ENCODE measurements around the gene CHCHD1. TPM values are rescaled to one million over a fixed set of nuclear protein-coding genes. Genes with fewer than 3 reads are reported as not detected.

Gene CHCHD1
- total RNA-seq, 4 donors from 2014 or later: 20.5 to 29.1 (median 25.0) TPM

DNA sequence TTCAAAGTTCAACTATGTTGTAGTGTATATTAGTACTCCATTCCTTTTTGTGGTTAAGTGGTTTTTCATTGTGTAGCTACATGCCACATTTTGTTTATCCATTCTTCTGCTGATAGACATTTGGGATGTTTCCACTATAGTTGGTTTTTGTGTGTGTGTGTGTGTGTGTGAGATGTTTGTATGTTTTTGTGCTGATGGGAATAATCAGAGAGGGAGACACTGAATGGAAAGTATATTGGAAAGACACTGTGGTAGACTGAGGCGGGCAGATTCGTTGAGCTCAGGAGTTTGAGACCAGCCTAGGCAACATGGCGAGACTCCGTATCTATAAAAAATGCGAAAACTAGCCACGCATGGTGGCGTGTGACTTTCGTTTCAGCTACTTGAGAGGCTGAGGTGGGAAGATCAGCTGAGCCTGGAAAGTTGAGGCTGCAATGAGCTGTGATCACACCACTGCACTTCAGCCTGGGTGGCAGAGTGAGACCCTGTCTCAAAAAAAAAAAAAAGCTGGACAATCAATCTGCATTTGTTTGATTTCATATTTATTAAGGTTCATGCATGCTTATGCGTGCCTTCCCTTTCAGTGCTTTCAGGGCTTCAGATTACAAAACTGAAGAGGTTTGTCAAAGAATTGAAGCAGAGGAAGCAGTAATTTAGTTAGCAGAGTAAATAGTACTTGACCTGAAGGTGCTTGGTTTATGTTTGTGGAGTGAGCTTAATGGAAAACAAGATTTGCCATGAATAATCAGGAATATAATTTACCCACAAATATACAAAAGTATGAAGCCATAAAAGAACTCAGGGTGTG, 22.9 kb upstream of the CHCHD1 start:
- DNase-seq (ENCODE audit: low spot score) (no peak), ATAC-seq (ENCODE audit: low FRiP score) (no peak)
- TF ChIP-seq, protein P1, sequence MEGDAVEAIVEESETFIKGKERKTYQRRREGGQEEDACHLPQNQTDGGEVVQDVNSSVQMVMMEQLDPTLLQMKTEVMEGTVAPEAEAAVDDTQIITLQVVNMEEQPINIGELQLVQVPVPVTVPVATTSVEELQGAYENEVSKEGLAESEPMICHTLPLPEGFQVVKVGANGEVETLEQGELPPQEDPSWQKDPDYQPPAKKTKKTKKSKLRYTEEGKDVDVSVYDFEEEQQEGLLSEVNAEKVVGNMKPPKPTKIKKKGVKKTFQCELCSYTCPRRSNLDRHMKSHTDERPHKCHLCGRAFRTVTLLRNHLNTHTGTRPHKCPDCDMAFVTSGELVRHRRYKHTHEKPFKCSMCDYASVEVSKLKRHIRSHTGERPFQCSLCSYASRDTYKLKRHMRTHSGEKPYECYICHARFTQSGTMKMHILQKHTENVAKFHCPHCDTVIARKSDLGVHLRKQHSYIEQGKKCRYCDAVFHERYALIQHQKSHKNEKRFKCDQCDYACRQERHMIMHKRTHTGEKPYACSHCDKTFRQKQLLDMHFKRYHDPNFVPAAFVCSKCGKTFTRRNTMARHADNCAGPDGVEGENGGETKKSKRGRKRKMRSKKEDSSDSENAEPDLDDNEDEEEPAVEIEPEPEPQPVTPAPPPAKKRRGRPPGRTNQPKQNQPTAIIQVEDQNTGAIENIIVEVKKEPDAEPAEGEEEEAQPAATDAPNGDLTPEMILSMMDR (IDR thresholded peaks at IDR 0.05): no peak

GRCh38 chr10:73759512-73760115, 22.2 kb upstream of the CHCHD1 start:
- DNase-seq (ENCODE audit: low spot score): no peak
- TF ChIP-seq, protein P1 (IDR thresholded peaks at IDR 0.05): no peak
- no peak for ATAC-seq (ENCODE audit: low FRiP score)

- TF ChIP-seq, protein P1 (IDR thresholded peaks at IDR 0.05): no peak
- DNase-seq (ENCODE audit: low spot score) (no peak), ATAC-seq (ENCODE audit: low FRiP score) (no peak)
These were observed 20.1 kb upstream of the CHCHD1 start for GRCh38 chr10:73761781-73762180.

- DNase-seq (ENCODE audit: low spot score) (no peak), ATAC-seq (ENCODE audit: low FRiP score) (no peak)
- TF ChIP-seq, protein P1 (IDR thresholded peaks at IDR 0.05): no peak
These were observed 18.9 kb upstream of the CHCHD1 start for GRCh38 chr10:73762915-73763314.

- TF ChIP-seq, protein P1 (IDR thresholded peaks at IDR 0.05): no peak
- DNase-seq (ENCODE audit: low spot score): no peak
- ATAC-seq (ENCODE audit: low FRiP score): no peak
These were observed 18.5 kb upstream of the CHCHD1 start for GRCh38 chr10:73763343-73763742.

- ATAC-seq (ENCODE audit: low FRiP score) (no peak), DNase-seq (ENCODE audit: low spot score) (no peak)
- TF ChIP-seq, protein P1 (IDR thresholded peaks at IDR 0.05): no peak
These were observed 16.8 kb upstream of the CHCHD1 start for GRCh38 chr10:73765066-73765465.

DNA sequence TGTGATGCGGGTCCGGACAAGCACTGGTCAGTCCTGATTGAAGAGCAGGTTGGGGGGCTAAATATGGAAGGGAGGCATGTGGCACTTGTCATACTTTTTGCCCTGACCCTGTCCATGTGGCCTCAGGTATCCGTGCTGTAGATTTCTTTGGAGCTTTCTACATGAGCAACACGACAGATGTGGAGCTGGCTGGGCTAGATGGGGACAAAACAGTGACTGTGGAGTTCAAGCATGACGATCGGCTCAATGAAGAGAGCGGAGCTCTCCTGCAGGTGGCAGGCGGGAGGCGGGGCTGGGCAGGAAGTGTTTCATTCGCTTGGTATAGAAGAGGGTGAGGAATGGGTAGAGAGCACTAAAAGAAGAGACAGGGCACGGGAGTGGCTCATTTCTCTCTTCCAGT, 13.0 kb upstream of the CHCHD1 start:
- ATAC-seq (ENCODE audit: low FRiP score): no peak

More for the DNA sequence above, 13.0 kb upstream of the CHCHD1 start:
- TF ChIP-seq, protein P1 (IDR thresholded peaks at IDR 0.05): no peak
- DNase-seq (ENCODE audit: low spot score): no peak
